HL-60/S4 treated with phorbol 12-myristate 13-acetate at 8.2 ng/mL for 4 days and 3 days (cell line): Measurements from ENCODE around the gene CENPU.

Source experiments
- in situ Hi-C: fragments of 300-500 bp; cut with MboI; formaldehyde crosslinking; loops from 2 replicates; pipeline ENCODE4 v1.15.0; 2022; ENCODE audit warnings: low sequenced_read_pairs

Gene CENPU

GRCh38 chr4:184715526-184715925 is 18.4 kb downstream of the CENPU start:
- in situ Hi-C loops = no loop called here

- in situ Hi-C loops = no loop called here
These were observed 20.0 kb downstream of the CENPU start for GRCh38 chr4:184713887-184714286.

GRCh38 chr4:184712322-184712721 is 21.6 kb downstream of the CENPU start:
- in situ Hi-C loops = no loop called here

- in situ Hi-C loops = no loop called here
These were observed 27.4 kb downstream of the CENPU start for GRCh38 chr4:184706453-184706852.

- in situ Hi-C loops = no loop called here
These were observed 28.2 kb downstream of the CENPU start for GRCh38 chr4:184705692-184706091.

- in situ Hi-C loops = no loop called here
These were observed 31.8 kb downstream of the CENPU start for GRCh38 chr4:184702114-184702513.

GRCh38 chr4:184699941-184700340 is 34.0 kb downstream of the CENPU start:
- in situ Hi-C loops = no loop called here

- in situ Hi-C loops = no loop called here
These were observed 35.9 kb downstream of the CENPU start for GRCh38 chr4:184697956-184698355.

- in situ Hi-C loops = no loop called here
These were observed 38.6 kb downstream of the CENPU start for GRCh38 chr4:184695178-184695896.

- in situ Hi-C loops = no loop called here
These were observed 39.4 kb downstream of the CENPU start for GRCh38 chr4:184694412-184694956.

GRCh38 chr4:184693056-184693455 is 40.8 kb downstream of the CENPU start:
- in situ Hi-C loops = no loop called here

GRCh38 chr4:184689681-184690080 is 44.2 kb downstream of the CENPU start:
- in situ Hi-C loops = no loop called here

GRCh38 chr4:184688447-184688846 is 45.4 kb downstream of the CENPU start:
- in situ Hi-C loops = no loop called here

- in situ Hi-C loops = no loop called here
These were observed 45.9 kb downstream of the CENPU start for GRCh38 chr4:184688005-184688404.

- in situ Hi-C loops = no loop called here
These were observed 49.3 kb downstream of the CENPU start for GRCh38 chr4:184684491-184685189.

- in situ Hi-C loops = no loop called here
These were observed 52.0 kb downstream of the CENPU start for GRCh38 chr4:184681916-184682315.

GRCh38 chr4:184680698-184681097 is 53.2 kb downstream of the CENPU start:
- in situ Hi-C loops = no loop called here

- in situ Hi-C loops = no loop called here
These were observed 57.9 kb downstream of the CENPU start for GRCh38 chr4:184675821-184676492.

- in situ Hi-C loops = no loop called here
These were observed 58.9 kb downstream of the CENPU start for GRCh38 chr4:184675018-184675417.

- in situ Hi-C loops = no loop called here
These were observed 59.9 kb downstream of the CENPU start for GRCh38 chr4:184674011-184674410.

- in situ Hi-C loops = no loop called here
These were observed 61.2 kb downstream of the CENPU start for GRCh38 chr4:184672741-184673140.

GRCh38 chr4:184671101-184671500 is 62.8 kb downstream of the CENPU start:
- in situ Hi-C loops = no loop called here
